Fibroblast of mammary gland (primary cell): ENCODE results near the gene VPS37D.

Source experiments
- DNase-seq: peaks from one replicate; pipeline ENCODE4 v3.0.0-alpha.2; 2010; ENCODE audit warnings: low read depth
- H3K4me3 ChIP-seq: 2 replicates; pipeline ENCODE4 v1.5.1; 2011; ENCODE audit warnings: low read depth, mild to moderate bottlenecking, low read length, moderate library complexity; ENCODE audit not compliant: control insufficient read depth
- TF ChIP-seq, protein P1 (sequence below): conservative IDR thresholded peaks from 2 replicates; pipeline ENCODE4 v1.5.1; 2011; ENCODE audit warnings: low read depth, low read length, inconsistent platforms; ENCODE audit not compliant: control insufficient read depth, insufficient read depth

VPS37D gene

DNA sequence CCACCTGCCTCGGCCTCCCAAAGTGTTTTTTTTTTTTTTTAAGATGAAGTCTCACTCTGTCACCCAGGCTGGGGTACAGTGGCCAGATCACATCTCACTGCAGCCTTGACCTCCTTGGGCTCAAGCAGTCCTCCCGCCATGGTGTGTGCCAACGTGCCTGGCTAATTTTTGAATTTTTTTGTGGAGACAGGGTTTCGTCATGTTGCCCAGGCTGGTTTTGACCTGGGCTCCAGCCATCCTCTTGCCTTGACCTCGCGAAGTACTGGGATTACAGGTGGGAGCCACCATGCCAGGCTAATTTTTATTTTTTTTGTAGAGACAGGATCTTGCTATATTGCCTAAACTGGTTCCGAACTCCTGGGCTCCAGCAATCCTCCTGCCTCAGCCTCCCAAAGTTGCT, 34.3 kb upstream of the VPS37D start:
- no peak for DNase-seq
- H3K4me3 ChIP-seq = no peak overlapping the region
- TF ChIP-seq, protein P1, sequence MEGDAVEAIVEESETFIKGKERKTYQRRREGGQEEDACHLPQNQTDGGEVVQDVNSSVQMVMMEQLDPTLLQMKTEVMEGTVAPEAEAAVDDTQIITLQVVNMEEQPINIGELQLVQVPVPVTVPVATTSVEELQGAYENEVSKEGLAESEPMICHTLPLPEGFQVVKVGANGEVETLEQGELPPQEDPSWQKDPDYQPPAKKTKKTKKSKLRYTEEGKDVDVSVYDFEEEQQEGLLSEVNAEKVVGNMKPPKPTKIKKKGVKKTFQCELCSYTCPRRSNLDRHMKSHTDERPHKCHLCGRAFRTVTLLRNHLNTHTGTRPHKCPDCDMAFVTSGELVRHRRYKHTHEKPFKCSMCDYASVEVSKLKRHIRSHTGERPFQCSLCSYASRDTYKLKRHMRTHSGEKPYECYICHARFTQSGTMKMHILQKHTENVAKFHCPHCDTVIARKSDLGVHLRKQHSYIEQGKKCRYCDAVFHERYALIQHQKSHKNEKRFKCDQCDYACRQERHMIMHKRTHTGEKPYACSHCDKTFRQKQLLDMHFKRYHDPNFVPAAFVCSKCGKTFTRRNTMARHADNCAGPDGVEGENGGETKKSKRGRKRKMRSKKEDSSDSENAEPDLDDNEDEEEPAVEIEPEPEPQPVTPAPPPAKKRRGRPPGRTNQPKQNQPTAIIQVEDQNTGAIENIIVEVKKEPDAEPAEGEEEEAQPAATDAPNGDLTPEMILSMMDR = no peak

DNA sequence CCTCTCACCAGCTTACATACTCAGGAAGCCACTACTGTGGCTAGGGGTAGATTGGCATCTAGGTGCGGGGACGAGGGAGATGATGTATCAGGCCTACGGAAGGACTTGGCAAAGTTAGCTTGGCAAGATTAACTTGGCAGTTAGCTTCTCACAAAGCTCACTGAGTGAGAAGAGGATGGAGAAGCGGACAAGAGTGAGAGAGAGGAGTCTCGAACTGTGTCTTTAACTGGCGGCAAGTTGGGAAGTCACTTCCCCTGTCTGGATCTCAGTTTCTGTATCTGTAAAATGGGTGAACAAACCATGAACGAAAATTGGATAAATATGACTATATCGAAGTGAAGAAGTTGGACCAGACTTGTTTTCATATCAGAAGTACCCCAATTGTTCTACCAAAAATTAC, 33.8 kb upstream of the VPS37D start:
- no peak overlapping the region for H3K4me3 ChIP-seq
- no peak for DNase-seq
- TF ChIP-seq, protein P1 = no peak

- no peak overlapping the region for H3K4me3 ChIP-seq
- TF ChIP-seq, protein P1 = no peak
- no peak for DNase-seq
These were observed 32.0 kb upstream of the VPS37D start for GRCh38 chr7:73635428-73636200.

DNA sequence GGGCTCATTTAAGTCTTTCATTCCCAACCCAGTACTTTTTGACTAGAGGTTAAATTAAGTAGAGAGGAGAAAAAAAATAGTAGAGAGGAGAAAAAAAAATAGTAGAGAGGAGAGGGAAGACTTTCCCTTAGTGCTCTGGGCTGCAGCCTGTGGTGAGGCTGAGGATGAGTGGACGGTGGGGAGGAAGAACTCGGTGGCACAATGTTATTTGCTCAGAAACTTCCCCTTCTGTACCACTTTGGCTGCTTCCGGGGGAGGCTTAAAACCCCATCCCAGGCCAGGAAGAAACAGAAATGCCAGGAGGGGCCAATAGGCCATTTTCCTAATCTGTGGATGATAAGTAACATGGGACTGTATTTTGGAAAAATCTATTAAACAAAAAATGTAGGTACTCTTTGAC, 28.7 kb upstream of the VPS37D start:
- H3K4me3 ChIP-seq = no peak overlapping the region
- TF ChIP-seq, protein P1 = no peak
- no peak for DNase-seq

DNA sequence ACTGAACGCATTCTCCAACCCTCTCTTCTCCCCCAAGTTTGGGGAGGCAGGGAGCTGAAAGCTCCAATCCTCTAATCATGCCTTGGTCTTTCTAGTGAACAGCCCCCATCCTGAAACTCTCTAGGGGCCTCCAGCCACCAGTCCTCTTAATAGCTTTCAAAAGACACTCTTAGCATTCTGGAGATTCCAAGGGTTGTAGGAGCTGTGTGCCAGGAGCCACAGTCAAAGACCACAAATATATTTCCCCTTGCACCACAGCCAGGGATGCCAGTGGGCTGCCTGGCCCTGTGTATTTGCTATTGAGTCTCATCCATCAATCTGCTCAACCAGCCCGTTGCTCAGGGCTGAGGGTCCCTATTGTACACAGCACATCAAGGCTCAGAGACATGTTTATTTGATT, 24.8 kb upstream of the VPS37D start:
- TF ChIP-seq, protein P1 = no peak
- H3K4me3 ChIP-seq = no peak overlapping the region
- DNase-seq = no peak

DNA sequence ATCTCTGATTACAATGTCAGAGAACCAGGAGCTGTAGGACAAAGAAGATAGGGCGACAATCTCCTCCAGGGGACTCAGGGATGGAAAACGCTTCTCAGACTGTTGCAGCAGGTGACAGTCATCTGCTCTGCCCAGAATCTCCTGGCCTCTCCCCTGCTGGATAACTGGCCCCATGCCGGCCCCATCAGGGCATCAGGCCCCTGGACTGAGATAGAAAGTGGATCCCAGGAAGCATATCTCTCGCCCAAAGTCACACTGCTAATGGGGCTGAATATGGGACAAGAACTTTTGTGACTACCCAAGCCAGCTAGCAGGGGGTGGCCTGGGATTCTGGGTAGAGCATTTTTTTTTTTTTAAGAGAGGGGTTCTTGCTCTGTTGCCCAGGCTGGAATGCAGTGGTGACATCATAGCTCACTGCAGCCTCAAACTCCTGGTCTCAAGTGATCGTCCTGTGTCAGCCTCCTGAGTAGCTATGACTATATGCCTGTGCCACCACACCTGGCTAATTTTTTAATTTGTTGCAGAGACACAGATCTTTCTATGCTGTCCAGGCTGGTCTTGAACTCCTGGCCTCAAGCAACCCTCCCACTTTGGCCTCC, 22.8 kb upstream of the VPS37D start:
- TF ChIP-seq, protein P1 = no peak
- no peak for DNase-seq
- H3K4me3 ChIP-seq = no peak overlapping the region
